ENCODE results near the gene USP40. TPM values are rescaled to one million over a fixed set of nuclear protein-coding genes. Genes with fewer than 3 reads are reported as not detected.

USP40 gene
- total RNA-seq, 4 donors from 2014 or later, result 18.7 to 32.8 (median 23.0) TPM

- H3K27me3 ChIP-seq, result no peaks in the 10 kb centered on the region
- H3K27ac ChIP-seq, result peak overlapping the region; percentile 71 to 88 (median 78)
- peak overlapping the region in 3 of 4 donors; percentile 23 to 31 (median 25) for H3K4me3 ChIP-seq
- intact Hi-C loops (cut with DNase I), result no loop called here
- WGBS, 2 donors, result 49 to 55% methylated on average over 15 to 21 of the region's 21 CpGs
- H3K4me1 ChIP-seq, result peaks cover 0 to 38% (median 22%) of the 10 kb centered on the region in 3 donors
- peaks cover 5 to 87% (median 24%) of the 10 kb centered on the region in 3 donors for H3K36me3 ChIP-seq
- H3K9me3 ChIP-seq, result no peaks in the 10 kb centered on the region
- no peak for TF ChIP-seq POLR2A (IDR thresholded peaks at IDR 0.05)
- peak in 5 of 6 experiments; percentile 14 to 70 (median 59) for TF ChIP-seq CTCF (IDR thresholded peaks at IDR 0.05)
- no peak for DNase-seq
These were observed 85.9 kb downstream of the USP40 start for GRCh38 chr2:233480490-233481202.

DNA sequence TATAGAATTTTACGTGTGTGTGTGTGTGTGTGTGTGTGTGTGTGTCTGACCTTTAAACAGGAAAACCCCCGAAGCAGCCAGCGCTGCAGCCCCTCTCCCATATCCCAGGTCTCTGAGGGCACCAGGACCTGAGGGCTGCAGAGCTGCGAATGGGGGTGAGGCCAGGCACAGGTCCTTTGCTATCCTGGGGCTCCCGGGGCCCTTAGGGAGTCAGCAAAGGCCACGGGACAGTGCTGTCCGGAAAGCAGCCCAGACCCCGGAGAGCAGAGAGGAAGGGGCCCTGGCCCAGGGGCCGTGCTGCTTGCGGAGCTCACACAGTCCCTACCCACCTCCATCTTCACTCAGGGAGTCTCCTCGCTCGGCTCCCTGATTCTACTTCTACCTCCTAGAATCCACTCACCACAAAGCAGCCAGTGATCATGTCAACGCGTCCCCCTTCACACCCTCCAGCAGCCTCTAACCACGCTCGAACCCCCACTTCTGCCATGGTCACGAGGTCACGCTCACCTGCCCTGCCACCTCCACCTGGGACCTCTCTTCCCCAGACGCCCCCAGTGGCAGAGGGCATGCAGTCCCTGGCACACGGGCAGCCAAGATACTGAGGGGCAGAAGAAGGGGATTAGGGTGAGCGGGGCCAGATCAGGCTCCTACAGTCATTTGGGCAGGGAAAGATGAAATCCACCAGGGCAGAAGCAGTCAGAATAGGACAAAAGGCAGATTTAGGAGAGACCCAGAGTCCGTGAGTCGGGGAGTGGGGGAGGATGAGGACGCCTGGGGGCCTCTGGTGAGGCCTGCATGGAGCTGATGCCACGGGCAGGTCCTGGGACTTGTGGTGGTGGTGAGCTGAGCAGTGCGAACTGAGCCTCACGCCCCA, 86.7 kb downstream of the USP40 start:
- Histone ChIP-seq H3K4me1 (peaks cover 0 to 38% (median 22%) of the 10 kb centered on the region in 3 donors), H3K9me3 (no peaks in the 10 kb centered on the region), H3K27ac (peak overlapping the region; percentile 71 to 88 (median 78)), H3K27me3 (no peaks in the 10 kb centered on the region), H3K36me3 (peaks cover 5 to 87% (median 21%) of the 10 kb centered on the region in 3 donors), H3K4me3 (no peak overlapping the region)
- DNase-seq, result no peak
- intact Hi-C loops (cut with DNase I), result loop anchor here (10.0 kb wide), 2 partner anchors 165 to 235 kb away; partner anchors contain the start of genes UGT1A4 and UGT1A5
- TF ChIP-seq CTCF (IDR thresholded peaks at IDR 0.05), result no peak
- no peak for TF ChIP-seq POLR2A (IDR thresholded peaks at IDR 0.05)
- 80 to 85% methylated on average over 15 to 16 of the region's 27 CpGs for WGBS, 2 donors

- Histone ChIP-seq H3K36me3 (peaks cover 5 to 83% (median 13%) of the 10 kb centered on the region in 3 donors), H3K27ac (no peak overlapping the region), H3K9me3 (no peaks in the 10 kb centered on the region), H3K4me3 (no peak overlapping the region), H3K4me1 (peaks cover 0 to 33% (median 22%) of the 10 kb centered on the region in 3 donors), H3K27me3 (no peaks in the 10 kb centered on the region)
- intact Hi-C loops (cut with DNase I), result loop anchor here (10.0 kb wide), 2 partner anchors 167 to 237 kb away; partner anchors contain the start of genes UGT1A4 and UGT1A5
- WGBS, 2 donors, result 79 to 91% methylated on average over 7 to 13 of the region's 29 CpGs
- no peak for DNase-seq
- TF ChIP-seq POLR2A (IDR thresholded peaks at IDR 0.05) (no peak), CTCF (IDR thresholded peaks at IDR 0.05) (no peak)
These were observed 88.8 kb downstream of the USP40 start for GRCh38 chr2:233477548-233478433.

- Histone ChIP-seq H3K4me1 (peaks cover 0 to 24% (median 17%) of the 10 kb centered on the region in 3 donors), H3K27me3 (no peaks in the 10 kb centered on the region), H3K36me3 (peaks cover 5 to 85% (median 13%) of the 10 kb centered on the region in 3 donors), H3K4me3 (no peak overlapping the region), H3K27ac (no peak overlapping the region), H3K9me3 (no peaks in the 10 kb centered on the region)
- intact Hi-C loops (cut with DNase I), result loop anchor here (10.0 kb wide), 2 partner anchors 168 to 238 kb away; partner anchors contain the start of genes UGT1A4 and UGT1A5
- 91% methylated on average over 7 to 32 of the region's 45 CpGs for WGBS, 2 donors
- DNase-seq, result no peak
- TF ChIP-seq CTCF (IDR thresholded peaks at IDR 0.05) (no peak), POLR2A (IDR thresholded peaks at IDR 0.05) (no peak)
These were observed 89.7 kb downstream of the USP40 start for GRCh38 chr2:233476651-233477547.
